Mucosa of rectum (tissue), 2 donors: ENCODE data around the gene DEFB112.

Experiments used
- H3K27ac ChIP-seq, 2 donors: one replicate each; pipeline ENCODE4 v1.7.0; 2013; ENCODE audit warnings: inconsistent platforms in 2 of 2, low read depth in 2 of 2, low read length in 2 of 2
- H3K27me3 ChIP-seq, 2 donors: one replicate each; pipeline ENCODE4 v1.7.0; 2013; ENCODE audit warnings: low read length in 2 of 2; ENCODE audit not compliant: control insufficient read depth in 2 of 2, insufficient read depth in 2 of 2
- H3K36me3 ChIP-seq, 2 donors: one replicate each; pipeline ENCODE4 v1.7.0; 2013; ENCODE audit warnings: low read length in 2 of 2; ENCODE audit not compliant: control insufficient read depth in 2 of 2, insufficient read depth in 2 of 2
- H3K4me1 ChIP-seq, 2 donors: one replicate each; pipeline ENCODE4 v1.7.0; 2013; ENCODE audit warnings: low read length in 2 of 2, mild to moderate bottlenecking in 1 of 2; ENCODE audit not compliant: control insufficient read depth in 2 of 2, insufficient read depth in 2 of 2
- H3K4me3 ChIP-seq, 2 donors: one replicate each; pipeline ENCODE4 v1.7.0; 2013; ENCODE audit warnings: low read length in 2 of 2
- H3K9ac ChIP-seq, 2 donors: one replicate each; pipeline ENCODE4 v1.7.0; 2013; ENCODE audit warnings: low read length in 2 of 2, low read depth in 1 of 2, mild to moderate bottlenecking in 1 of 2
- H3K9me3 ChIP-seq, 2 donors: one replicate each; pipeline ENCODE4 v1.7.0; 2013; ENCODE audit warnings: low read length in 2 of 2; ENCODE audit not compliant: control insufficient read depth in 2 of 2
- donor health status: healthy.
- donor health status: Normal muscosa, but diverticular disease.

The DEFB112 gene

GRCh38 chr6:50007819-50008218, 41.9 kb downstream of the DEFB112 start:
- H3K4me3 ChIP-seq = no peak overlapping the region
- no peak overlapping the region for H3K9ac ChIP-seq
- H3K4me1 ChIP-seq = no peaks in the 10 kb centered on the region
- no peak overlapping the region for H3K27ac ChIP-seq
- H3K36me3 ChIP-seq = no peaks in the 10 kb centered on the region
- H3K9me3 ChIP-seq = no peaks in the 10 kb centered on the region
- H3K27me3 ChIP-seq = no peaks in the 10 kb centered on the region

- no peak overlapping the region for H3K4me3 ChIP-seq
- H3K27ac ChIP-seq = no peak overlapping the region
- H3K36me3 ChIP-seq = no peaks in the 10 kb centered on the region
- H3K9me3 ChIP-seq = no peaks in the 10 kb centered on the region
- H3K27me3 ChIP-seq = no peaks in the 10 kb centered on the region
- H3K9ac ChIP-seq = no peak overlapping the region
- H3K4me1 ChIP-seq = no peaks in the 10 kb centered on the region
Observed at GRCh38 chr6:50003139-50003538, 46.6 kb downstream of the DEFB112 start.

GRCh38 chr6:49995278-49995677, 54.5 kb downstream of the DEFB112 start:
- Histone ChIP-seq H3K4me3 (no peak overlapping the region), H3K27ac (no peak overlapping the region), H3K9ac (no peak overlapping the region), H3K36me3 (no peaks in the 10 kb centered on the region), H3K27me3 (no peaks in the 10 kb centered on the region), H3K4me1 (no peaks in the 10 kb centered on the region), H3K9me3 (no peaks in the 10 kb centered on the region)
